CD4-positive, alpha-beta T cell treated with Interleukin-4 for 4 hours (primary cell): ENCODE data around the gene WTIP.
"Not testable (repeated sequence)": the region's sequence is repeated elsewhere in the genome, so short reads cannot be mapped to it uniquely, and the experiment has no call there.

Experiments
- DNase-seq: peaks from one replicate; pipeline ENCODE4 v3.0.0-alpha.2; 2020

Gene WTIP

DNA sequence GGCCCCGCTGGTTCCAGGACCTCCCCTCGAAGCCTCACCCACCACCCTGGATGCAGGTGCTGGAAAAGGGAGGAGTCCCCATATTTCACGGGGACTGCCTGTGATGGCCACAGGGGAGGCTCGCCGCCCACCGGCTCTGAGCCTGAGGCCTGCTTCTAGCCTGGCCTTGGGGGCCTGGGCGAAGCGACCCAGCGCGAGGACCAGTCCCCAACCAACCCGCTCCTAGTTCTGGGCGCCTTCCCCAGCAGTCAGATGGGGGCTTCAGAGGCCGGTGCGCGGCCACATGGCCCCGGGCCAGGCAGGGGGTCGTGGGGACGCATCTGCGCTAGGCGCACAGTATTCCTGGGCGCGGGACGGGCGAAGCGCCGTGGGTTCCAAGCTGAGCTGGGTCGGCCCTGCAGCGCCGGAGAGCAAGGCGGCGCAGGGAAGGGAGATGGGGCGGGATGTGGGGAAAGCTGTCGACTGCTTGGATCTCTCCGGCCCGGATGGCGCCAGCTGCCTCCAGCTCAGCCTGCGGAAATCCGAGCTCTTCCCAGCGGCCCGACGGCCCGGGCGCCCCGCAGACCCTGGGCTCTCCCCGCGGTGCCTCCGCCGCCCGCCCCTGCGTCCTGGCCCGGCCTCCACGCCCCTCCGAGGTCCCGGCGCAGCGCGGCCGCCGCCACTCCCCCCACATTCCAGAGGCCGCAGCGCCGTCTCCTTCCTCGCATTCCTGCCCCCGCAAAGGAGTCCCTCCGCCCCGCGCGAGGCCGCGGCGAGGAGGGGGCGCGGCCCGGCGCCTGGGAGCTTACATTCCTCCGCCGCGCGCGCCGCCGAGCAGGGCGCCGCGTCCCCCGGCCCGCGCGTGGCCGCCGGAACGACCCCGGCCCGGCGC lies at the start of gene WTIP:
Gene WTIP, plus strand, starts transcription at position 788 of the 871 bp plus-strand sequence. CDS start 217 bp downstream, outside the sequence.
- DNase-seq = no peak

DNA sequence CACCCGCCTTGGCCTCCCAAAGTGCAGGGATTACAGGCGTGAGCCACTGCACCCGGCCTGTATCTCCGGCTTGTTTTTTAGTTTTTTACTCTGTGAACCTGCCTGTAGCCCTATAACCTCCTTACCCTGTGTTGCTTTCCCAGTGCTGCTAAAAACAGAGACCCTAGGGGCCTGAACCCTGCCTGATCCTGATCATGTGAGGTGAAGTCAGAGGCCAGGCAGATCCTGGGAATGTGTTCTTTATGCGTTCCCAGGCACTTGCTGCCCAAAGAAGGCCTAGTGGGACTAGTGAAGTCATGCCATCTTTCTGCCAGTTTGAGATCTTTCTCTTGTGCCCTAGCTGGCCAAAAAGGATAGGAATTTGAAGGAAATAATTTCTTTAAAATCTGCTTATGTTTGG lies 48.8 kb upstream of the WTIP start:
- DNase-seq = no peak

DNA sequence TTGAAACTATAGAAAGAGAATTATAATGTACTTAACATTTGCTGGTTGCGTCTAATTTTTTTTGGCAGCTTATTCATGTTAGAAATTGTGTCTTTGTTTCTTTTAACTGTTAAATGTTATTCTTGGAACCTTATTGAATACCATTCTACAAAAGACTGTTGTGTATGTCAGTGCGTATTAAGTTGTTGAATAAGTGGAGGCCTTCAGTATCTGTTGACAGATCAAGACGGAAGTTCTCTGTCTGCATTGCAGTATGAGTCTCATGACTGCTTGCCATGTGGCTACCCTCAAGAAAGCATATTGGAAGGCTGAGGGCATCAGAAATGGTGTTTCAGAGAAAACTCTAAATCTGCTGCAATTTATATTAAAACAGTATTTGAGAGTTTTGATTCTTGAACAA lies 44.8 kb upstream of the WTIP start:
- no peak for DNase-seq

DNA sequence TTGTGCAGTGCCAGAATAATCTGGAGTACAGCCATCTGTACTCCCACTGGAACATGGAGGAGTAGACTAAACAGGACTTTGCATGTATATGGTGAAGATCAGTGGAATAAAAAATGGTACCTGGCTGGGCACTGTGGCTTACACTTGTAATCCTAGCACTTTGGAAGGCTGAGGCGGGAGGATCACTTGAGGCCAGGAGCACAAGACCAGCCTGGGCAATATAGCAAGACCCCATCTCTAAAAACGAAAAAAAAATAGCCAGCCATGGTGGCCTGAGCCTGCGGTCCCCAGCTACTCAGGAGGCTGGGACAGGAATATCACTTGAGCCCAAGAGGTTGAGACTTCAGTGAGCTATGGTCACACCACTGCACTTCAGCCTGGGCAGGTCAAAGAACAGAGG lies 33.4 kb upstream of the WTIP start:
- DNase-seq = no peak

DNA sequence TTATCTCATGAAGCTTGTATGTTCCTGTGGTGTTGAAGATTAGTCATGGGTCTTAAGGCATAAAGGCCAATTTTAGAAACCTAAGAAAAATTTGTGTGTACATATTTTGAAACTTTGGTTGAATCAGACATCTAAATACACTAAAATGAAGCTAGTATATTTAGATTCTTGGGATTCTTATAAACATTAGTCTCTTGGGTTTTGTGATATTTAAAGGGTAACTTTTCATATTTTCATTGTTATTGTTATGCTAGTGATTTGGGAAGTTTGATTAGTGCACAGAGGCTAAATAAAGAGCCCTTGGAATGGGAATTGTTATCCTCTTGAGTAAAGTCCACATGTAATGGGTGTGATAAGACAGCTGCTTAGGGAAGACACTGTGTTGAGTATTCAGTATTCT lies 28.8 kb upstream of the WTIP start:
- no peak for DNase-seq

DNA sequence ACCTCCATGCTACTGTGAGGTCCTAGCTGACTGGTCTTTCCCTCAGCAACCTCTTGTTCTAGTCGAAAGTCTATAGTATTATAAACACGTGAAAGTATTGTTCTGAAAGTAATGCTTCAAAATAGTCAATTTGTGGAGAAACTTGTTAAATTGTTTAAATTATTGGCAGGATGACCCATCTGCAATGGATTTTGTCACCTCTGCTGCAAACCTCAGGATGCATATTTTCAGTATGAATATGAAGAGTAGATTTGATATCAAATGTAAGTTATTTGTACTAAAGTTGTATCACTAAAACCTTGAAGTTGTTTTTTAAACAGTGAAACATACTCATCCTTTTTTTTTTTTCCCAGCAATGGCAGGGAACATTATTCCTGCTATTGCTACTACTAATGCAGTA lies 27.5 kb upstream of the WTIP start:
- DNase-seq = no peak

DNA sequence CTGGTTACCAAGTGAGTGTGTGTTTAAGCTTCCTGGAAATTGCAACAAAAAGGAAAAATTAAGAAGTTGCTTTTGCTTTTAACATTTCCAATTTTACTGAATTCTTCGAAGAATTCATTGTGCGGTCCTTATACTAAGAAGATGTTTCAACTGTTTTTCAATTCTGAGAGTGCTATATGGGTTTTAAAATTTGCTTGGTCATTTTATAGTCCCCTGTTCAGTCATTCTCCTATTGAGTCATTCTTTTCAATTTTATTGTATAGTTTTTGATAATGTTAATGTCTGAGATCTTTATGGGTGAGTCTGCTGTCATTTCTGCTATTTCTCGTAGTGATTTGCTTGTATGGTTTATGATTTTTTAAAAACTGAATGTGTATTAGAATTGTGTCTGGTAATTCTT lies 26.9 kb upstream of the WTIP start:
- DNase-seq = no peak

DNA sequence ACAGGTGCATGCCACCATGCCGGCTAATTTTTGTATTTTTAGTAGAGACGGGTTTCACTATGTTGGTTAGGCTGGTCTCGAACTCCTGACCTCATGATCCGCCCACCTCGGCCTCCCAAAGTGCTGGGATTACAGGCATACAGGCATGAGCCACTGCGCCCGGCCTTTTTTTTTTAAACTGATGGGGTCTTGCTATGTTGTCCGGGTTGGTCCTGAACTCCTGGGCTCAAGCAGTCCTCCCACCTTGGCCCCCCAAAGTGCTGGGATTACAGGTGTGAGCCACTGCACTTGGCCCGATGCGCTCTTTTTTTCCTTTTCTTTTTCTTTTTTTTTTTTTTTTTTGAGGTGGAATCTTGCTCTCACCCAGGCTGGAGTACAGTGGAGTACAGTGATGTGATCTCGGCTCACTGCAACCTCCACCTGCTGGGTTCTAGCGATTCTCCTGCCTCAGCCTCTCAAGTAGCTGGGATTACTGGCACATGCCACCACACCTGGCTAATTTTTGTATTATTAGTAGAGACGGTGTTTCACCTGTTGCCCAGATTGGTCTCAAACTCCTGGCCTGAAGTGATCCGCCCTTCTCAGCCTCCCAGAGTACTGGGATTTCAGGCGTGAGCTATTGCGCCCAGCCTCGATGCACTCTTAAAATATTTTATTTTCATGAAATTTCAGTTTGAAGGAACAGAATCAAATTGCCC lies 25.6 kb upstream of the WTIP start:
- not testable (repeated sequence) for DNase-seq

DNA sequence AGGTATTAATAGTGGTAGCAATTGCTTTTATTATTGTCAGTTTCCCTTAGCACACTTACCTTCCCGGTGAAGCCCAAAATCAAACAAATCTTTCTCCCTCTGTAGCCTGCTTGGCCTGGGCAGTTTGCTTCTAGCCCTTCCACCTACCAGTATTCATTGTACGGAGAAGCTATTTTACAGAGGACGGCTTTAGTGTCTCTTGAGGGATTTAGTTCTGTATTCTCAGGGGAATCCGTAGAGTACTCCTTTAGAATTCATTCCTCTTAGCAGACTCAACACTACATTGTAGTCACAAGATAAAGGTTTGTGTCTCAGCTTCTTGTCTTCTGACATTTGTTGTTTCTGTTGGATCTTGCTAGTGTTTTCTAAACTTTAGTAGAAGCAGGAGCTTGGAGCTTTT lies 24.1 kb upstream of the WTIP start:
- no peak for DNase-seq

DNA sequence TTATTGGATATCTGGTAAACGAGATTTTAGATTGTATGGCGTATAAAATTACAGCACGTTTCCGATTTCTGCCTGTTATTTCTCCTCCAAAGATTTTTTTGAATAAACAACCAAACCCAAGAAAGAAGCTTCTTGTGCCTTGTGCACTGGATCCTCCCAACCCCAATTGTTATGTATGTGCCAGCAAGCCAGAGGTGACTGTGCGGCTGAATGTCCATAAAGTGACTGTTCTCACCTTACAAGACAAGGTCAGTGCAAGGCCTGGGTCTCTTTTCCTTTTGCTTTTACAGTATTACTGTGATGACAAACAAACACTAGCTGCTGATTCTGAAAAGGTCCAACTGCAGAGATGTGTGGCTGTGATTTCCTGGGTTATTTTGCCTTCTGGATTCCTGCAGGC lies 22.9 kb upstream of the WTIP start:
- DNase-seq = no peak

DNA sequence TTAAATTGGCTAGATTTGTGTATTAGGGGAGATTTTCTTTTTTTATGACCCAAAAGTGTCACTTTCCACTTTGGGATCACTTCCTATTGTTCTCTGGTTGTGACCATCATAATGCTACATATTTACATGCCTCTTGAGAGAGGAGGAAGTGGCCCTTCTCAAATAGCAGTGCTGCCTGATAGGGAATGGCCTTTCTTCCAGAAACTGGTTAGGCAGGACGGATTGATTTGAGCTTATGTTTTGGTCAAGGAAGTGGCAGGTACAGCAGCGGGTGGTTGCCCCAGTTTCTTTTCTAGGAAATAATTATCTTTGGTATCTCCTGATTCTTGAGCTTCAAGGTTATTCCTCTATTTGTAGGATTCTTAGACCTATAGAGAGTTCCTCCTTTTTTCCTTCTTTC lies 21.9 kb upstream of the WTIP start:
- no peak for DNase-seq

DNA sequence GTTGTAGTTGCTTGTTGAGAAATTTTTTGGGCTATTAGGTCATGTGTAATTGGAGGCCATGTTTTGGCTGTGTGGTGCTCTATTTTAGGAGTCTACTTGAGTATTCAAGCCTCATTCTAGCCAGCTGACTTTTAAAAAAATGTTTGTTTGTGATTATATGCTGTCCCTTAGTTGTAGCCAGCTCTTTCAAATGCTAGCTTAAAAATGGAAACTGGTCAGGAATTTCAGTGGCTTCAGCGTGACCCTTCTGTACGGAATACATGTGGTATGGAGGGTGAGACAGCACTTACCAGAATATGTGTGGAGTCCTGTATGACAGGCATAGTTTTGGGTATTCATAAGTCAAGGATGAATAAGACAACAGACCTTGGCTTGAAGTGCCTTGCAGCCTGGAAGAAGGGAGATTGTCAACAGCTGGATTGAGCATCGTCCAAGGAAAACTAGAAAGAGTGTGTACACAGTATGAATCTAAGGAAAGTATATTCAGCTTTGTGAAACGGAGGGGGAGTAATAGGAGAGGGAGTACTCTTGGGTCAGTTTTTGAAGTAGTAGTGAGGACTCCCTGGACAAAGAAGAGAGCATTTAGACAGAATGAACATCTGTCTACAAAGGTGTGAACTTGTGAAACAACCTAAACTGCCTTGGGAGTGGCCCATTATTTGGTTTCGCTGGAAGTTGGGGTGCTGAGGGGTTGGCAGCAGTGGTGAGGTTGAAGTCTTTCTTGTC lies 20.0 kb upstream of the WTIP start:
- no peak for DNase-seq

DNA sequence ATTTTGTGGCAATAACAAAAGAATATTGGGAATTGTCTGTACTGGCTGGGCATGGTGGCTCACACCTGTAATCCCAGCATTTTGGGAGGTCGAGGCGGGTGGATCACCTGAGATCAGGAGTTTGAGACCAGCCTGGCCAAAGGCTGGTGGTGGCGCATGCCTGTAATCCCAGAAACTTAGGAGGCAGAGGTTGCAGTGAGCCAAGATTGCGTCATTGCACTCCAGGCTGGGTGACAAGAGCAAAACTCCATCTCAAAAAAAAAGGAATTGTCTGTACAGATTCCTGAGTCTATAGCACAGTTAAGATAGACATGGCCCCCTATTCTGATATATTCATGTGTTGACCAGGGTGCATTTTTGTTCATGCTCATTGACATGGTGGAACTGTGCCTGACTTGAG lies 16.8 kb upstream of the WTIP start:
- not testable (repeated sequence) for DNase-seq

DNA sequence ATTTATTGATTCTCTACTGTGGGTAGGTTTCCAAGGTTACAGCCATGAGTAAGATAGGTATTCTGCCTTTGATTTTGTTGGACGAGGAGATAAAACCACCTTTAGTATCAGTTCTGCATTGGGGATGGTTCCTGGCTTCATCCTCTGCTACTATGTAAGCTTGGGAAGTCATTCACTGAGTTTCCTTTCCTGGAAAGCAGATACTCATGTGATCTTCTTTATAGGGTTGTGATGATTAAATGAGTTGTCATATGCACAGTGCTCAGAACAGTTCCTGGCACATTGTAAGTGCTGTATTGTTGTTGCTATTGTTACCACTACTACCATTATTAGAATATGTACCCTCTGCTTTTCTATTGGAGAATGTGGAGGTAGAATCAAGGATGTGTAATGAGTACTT lies 13.1 kb upstream of the WTIP start:
- DNase-seq = no peak

DNA sequence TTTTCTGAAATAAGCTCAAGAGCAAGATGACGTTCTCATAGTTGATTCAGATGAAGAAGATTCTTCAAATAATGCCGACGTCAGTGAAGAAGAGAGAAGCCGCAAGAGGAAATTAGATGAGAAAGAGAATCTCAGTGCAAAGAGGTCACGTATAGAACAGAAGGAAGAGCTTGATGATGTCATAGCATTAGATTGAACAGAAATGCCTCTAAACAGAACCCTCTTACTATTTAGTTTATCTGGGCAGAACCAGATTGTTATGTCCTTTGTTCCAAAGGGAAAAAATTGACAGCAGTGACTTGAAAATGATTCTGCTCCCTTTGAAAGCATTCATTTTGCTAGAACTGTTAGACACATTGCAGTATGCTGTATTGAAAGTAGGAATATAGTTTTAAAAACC lies 12.5 kb upstream of the WTIP start:
- DNase-seq = not testable (repeated sequence)

DNA sequence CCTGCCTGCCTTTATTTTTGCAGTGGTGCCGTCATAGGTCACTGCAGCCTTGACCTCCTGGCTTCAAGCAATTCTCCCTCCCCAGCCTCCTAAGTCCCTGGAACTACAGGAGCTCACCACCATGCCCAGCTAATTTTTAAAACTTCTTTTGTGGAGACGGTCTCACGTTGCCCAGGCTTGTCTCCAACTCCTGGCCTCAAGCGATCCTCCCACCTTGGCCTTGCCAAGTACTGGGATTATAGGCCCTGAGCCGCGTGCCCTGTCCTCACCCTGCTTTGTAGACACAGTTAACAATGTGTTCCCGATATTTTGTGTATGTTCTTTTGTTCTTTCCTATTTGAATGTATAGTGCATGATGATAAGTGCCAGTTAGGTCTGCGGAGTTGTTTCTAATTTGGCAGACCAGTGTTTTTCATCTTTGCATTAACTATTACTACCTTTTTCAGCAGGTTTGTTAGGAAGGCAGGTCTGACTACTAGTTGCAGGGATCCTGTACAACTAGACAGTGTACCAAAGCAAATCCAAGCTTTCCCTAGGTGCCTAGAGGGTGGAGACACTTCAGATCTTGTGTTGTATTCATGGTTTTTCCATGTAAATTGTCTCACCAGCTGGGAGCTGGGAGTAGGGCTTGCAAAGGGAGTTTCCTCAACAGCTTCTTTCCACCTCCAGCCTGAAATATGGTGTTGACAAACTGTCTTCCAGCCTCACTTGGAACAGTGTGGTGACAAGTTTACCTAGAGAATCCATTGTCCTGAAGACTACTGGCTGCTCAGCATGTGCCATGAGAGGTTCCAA lies 9.5 kb upstream of the WTIP start:
- DNase-seq = no peak

DNA sequence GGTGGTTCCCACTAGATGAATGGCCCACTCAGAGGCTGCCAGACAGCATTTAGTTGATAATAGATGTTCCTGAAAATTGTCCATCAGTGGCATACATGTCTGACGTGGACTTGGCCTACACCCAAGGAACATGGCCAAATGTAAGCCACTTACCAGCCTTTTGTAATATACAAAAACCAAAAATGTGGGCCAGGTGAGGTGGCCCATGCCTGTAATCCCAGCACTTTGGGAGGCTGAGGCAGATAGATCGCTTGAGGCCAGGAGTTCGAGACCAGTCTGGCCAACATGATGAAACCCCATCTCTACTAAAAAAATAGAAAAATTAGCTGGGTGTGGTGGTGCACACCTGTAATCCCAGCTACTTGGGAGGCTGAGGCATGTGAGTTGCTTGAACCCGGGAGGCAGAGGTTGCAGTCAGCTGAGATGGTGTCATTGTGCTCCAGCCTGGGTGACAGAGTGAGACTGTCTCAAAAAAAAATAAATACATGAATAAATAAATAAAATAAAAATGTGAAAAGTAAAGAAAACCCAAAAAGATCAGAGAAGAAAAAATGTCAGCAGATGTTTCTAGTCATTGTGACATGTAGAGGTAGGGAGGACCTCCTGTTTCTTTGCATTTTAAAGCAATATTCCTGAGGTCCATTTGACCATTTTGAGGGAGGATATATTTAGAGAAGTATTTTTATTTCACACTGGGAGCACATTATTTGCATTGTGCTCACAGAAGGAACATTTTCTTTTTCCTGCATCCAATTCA lies 7.1 kb upstream of the WTIP start:
- no peak for DNase-seq

DNA sequence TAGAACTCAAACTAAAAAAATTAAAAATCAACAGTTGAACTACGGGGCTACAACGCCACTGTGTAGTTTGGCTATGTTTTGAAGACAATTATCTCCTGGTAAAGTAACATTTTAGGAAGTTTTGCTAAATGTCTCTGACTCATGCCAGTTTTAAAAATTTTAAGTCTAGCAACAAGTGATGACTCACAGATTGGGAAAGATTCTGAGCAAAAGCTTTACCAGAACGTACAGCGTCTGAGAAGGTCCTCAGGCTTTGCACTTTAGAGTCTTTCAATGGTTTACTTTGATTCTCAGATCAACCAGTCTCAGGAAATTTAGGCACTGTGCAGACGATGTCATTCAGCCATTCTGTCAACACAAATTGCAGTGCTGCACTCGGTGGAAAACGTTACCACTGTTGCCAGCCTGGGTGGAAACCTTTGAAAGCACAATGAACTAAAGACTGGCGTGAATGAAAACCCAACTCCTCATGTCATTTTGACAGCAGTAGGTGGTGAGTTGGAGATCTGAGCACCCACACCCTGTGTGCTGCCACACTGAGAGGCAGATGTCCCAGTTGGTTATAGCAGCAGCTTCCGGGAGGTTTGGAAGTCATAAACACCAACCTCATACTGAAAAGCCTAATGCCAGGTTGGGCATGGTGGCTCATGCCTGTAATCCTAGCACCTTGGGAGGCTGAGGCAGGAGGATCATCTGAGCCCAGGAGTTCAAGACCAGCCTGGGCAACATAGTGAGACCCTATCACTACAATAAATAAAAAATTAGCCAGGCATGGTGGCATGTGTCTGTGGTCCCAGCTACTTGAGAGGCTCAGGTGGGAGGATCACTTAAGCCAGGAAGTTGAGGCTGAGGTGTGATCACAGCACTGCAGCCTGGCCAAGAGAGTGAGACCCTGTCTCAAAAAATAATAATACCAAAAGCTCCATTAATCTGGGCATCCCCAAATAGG lies 6.3 kb upstream of the WTIP start:
- peak; percentile 7 for DNase-seq

DNA sequence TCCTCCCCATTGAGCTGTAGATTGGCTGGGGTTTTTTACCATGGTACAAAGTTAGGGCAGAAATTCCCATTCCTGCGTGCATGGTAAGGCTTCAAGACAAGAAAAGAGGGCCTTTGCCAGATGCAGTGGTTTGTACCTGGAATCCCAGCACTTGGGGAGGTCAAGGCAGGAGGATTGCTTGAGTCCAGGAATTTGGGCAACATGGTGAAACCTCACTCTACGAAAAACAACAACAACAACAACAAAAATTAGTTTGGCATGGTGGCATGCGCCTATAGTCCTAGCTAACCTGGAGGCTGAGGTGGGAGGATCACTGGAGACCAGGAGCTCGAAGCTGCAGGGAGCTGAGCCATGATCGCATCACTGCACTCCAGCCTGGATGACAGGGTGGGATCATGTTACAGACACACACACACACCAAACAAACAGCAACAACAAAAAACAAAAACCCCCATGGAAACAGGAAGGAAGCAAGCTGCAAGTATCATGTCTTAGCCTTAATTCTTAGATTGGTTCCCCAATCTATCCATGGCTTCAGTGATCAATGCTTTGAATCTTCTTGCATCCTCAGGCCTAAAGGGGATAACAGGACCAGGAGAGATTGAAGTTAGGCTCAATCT lies 5.5 kb upstream of the WTIP start:
- DNase-seq = no peak

DNA sequence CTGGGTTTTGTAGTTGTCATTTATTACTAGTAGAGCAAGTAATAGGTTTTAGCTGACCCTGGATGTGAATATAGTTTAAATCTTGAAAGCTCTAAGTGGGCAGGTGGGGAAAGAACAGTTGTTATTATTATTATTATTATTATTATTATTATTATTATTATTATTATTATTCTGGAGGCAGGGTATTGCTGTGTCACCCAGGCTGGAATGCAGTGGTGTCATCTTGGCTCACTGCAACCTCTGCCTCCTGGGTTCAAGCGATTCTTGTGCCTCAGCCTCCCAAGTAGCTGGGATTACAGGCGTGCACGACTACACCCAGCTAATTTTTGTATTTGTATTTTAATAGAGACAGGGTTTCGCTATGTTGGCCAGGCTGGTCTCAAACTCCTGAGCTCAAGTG lies 3.1 kb upstream of the WTIP start:
- not testable (repeated sequence) for DNase-seq
